ENCODE measurements around the gene DNAJB4.
"Not testable (repeated sequence)": the region's sequence is repeated elsewhere in the genome, so short reads cannot be mapped to it uniquely, and the experiment has no call there.

The DNAJB4 gene

GRCh38 chr1:78015148-78015547 is 10.4 kb downstream of the DNAJB4 start:
- TF ChIP-seq CTCF (IDR thresholded peaks at IDR 0.05; ENCODE audit: low read depth, low read length, missing control alignments) = no peak
- DNase-seq (ENCODE audit: low read depth) = no peak
- H3K4me3 ChIP-seq (ENCODE audit: low read depth, low read length) = no peak overlapping the region

GRCh38 chr1:78019024-78019423 is 14.3 kb downstream of the DNAJB4 start:
- no peak overlapping the region for H3K4me3 ChIP-seq (ENCODE audit: low read depth, low read length)
- DNase-seq (ENCODE audit: low read depth) = no peak
- no peak for TF ChIP-seq CTCF (IDR thresholded peaks at IDR 0.05; ENCODE audit: low read depth, low read length, missing control alignments)

GRCh38 chr1:78021134-78021533 is 16.4 kb downstream of the DNAJB4 start:
- not testable (repeated sequence) for DNase-seq (ENCODE audit: low read depth); H3K4me3 ChIP-seq (ENCODE audit: low read depth, low read length)

GRCh38 chr1:78029793-78030192 is 25.1 kb downstream of the DNAJB4 start:
- DNase-seq (ENCODE audit: low read depth) = no peak
- H3K4me3 ChIP-seq (ENCODE audit: low read depth, low read length) = no peak overlapping the region
- no peak for TF ChIP-seq CTCF (IDR thresholded peaks at IDR 0.05; ENCODE audit: low read depth, low read length, missing control alignments)

- no peak for TF ChIP-seq CTCF (IDR thresholded peaks at IDR 0.05; ENCODE audit: low read depth, low read length, missing control alignments)
- no peak for DNase-seq (ENCODE audit: low read depth)
- H3K4me3 ChIP-seq (ENCODE audit: low read depth, low read length) = no peak overlapping the region
Observed at GRCh38 chr1:78032996-78033796, 28.5 kb downstream of the DNAJB4 start.

- TF ChIP-seq CTCF (IDR thresholded peaks at IDR 0.05; ENCODE audit: low read depth, low read length, missing control alignments) = no peak
- no peak for DNase-seq (ENCODE audit: low read depth)
- no peak overlapping the region for H3K4me3 ChIP-seq (ENCODE audit: low read depth, low read length)
Observed at GRCh38 chr1:78033797-78034172, 29.0 kb downstream of the DNAJB4 start.

- TF ChIP-seq CTCF (IDR thresholded peaks at IDR 0.05; ENCODE audit: low read depth, low read length, missing control alignments) = no peak
- no peak overlapping the region for H3K4me3 ChIP-seq (ENCODE audit: low read depth, low read length)
- DNase-seq (ENCODE audit: low read depth) = no peak
Observed at GRCh38 chr1:78035121-78035520, 30.4 kb downstream of the DNAJB4 start.

All from GM12864 (cell line).